BE2C (cell line): ENCODE data around the gene TRERF1.
A peak's percentile ranks its signal among the peaks of the same experiment; 100 is the strongest.

Experiments
- DNase-seq: peaks from one replicate; pipeline ENCODE4 v3.0.0-alpha.2; 2020
- H3K27me3 ChIP-seq: fragments of 250-450 bp; sonication (Bioruptor Pico); 2 replicates; pipeline ENCODE4 v1.5.1; 2020; ENCODE audit warnings: mild to moderate bottlenecking
- H3K36me3 ChIP-seq: fragments of 250-450 bp; sonication (Bioruptor Pico); 2 replicates; pipeline ENCODE4 v1.5.1; 2020; ENCODE audit warnings: mild to moderate bottlenecking
- H3K4me1 ChIP-seq: fragments of 250-450 bp; sonication (Bioruptor Pico); 2 replicates; pipeline ENCODE4 v1.5.1; 2020
- H3K4me3 ChIP-seq: 2 replicates; pipeline ENCODE4 v1.5.1; 2011; ENCODE audit warnings: low read depth, low read length
- H3K9me3 ChIP-seq: fragments of 250-450 bp; sonication (Bioruptor Pico); 2 replicates; pipeline ENCODE4 v1.5.1; 2020
- TF ChIP-seq, protein P1 (sequence below): IDR thresholded peaks from 2 replicates; pipeline ENCODE4 v1.5.1; 2012; ENCODE audit warnings: mild to moderate bottlenecking, low read depth, low read length

TRERF1 gene

DNA sequence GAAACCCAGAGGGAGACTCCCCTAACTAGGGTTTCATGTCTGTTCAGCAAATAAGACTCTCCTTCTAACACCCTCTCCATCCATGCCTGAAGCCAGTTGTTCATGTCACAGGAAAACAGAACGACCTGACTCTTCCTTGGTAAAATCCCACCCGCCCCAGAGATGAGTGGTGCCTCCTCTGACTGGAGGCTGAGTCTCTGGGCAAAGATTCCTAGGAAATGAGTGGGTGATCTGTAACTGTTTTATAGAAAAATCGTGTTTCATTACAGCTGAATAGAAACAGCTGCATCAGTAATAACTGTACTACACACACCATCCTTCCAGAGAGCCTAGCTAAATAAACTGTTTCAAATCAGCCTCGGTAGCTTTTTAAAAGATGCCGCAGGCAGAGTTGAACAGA, 196.7 kb downstream of the TRERF1 start:
- no peak for DNase-seq
- Histone ChIP-seq H3K36me3 (peaks cover 11% of the 10 kb centered on the region), H3K27me3 (no peaks in the 10 kb centered on the region), H3K9me3 (no peaks in the 10 kb centered on the region), H3K4me3 (no peak overlapping the region), H3K4me1 (peaks cover 23% of the 10 kb centered on the region)
- TF ChIP-seq, protein P1, sequence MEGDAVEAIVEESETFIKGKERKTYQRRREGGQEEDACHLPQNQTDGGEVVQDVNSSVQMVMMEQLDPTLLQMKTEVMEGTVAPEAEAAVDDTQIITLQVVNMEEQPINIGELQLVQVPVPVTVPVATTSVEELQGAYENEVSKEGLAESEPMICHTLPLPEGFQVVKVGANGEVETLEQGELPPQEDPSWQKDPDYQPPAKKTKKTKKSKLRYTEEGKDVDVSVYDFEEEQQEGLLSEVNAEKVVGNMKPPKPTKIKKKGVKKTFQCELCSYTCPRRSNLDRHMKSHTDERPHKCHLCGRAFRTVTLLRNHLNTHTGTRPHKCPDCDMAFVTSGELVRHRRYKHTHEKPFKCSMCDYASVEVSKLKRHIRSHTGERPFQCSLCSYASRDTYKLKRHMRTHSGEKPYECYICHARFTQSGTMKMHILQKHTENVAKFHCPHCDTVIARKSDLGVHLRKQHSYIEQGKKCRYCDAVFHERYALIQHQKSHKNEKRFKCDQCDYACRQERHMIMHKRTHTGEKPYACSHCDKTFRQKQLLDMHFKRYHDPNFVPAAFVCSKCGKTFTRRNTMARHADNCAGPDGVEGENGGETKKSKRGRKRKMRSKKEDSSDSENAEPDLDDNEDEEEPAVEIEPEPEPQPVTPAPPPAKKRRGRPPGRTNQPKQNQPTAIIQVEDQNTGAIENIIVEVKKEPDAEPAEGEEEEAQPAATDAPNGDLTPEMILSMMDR: no peak

DNA sequence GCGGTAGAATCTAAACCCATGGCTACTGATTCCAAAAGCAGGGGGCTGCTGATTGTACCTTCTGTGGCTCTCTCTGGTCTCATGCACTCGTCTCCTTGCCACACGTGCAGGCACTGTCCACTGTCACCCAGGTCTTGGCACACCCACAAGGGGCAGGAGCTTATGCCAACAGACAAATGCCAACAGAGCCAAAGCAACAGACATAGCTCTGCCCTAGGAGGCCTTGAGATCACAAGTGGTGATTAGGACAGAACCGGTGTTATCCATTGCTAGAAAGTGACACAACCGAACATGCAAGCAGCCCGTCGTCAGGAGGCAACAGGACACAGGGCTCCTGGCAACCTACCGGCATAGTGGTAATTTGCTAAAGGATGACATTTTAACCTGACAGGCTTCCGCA, 197.2 kb downstream of the TRERF1 start:
- peaks cover 11% of the 10 kb centered on the region for H3K36me3 ChIP-seq
- no peak overlapping the region for H3K4me3 ChIP-seq

DNA sequence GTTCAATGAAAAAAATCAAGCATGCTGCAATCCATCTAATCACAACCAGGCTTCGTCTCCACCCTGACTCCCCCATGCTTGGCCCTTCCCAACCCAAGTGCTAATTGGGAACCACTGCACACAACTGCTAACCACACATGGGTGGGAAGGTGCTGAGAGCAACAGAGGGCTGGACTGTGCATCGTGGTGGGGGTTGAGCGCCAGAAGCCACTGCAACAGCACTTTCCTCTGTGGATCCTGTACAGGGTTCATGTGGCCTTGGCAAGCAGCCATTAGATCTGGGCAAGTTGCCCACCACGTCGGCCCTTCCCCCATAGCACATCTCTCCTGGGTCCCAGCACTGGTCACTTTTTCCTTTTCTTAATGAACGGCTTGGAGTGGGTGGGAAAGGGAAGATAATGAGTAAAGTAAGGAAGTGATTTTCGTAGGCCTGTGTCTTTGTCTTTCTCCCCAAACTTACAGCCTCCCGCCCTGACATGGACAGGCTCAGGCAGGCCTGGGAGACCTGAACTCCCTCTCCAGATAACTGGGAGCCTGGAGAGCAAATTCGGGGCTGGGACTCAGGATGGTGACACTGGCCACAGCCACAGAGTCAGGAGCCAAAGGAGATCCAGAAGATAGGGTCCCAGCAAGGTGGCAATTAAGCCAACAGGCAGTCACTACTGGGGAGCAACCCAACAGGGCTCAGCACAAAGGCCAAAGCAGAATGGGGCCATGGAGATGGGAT, 199.7 kb downstream of the TRERF1 start:
- Histone ChIP-seq H3K9me3 (no peaks in the 10 kb centered on the region), H3K27me3 (no peaks in the 10 kb centered on the region), H3K4me1 (peaks cover 22% of the 10 kb centered on the region), H3K36me3 (peaks cover 7% of the 10 kb centered on the region), H3K4me3 (no peak overlapping the region)
- TF ChIP-seq, protein P1: no peak
- DNase-seq: peak; percentile 83

More for the DNA sequence above, 197.2 kb downstream of the TRERF1 start:
- H3K27me3 ChIP-seq: no peaks in the 10 kb centered on the region
- TF ChIP-seq, protein P1: no peak
- H3K4me1 ChIP-seq: peaks cover 22% of the 10 kb centered on the region
- DNase-seq: no peak
- no peaks in the 10 kb centered on the region for H3K9me3 ChIP-seq

DNA sequence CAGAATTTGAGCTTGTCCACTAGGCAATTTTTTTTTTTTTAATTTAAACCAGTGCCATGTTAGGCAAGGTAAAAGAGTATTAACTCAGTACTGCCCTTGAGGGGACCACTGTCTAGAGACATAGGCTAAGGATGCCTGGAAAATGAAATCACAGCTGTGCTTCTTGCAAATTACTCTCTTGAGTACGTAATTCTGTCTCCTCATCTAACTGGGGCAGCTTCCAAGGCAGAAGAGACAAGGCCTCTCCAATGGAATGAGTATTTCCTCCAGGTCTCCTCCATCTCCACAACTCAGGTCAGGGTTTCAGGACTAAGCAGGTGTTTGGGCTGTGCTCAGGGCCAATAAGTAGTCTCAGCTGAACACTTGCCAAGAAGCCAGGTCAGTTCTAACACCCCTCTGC, 200.2 kb downstream of the TRERF1 start:
- TF ChIP-seq, protein P1: no peak
- no peaks in the 10 kb centered on the region for H3K9me3 ChIP-seq
- no peaks in the 10 kb centered on the region for H3K27me3 ChIP-seq
- no peak for DNase-seq
- peaks cover 7% of the 10 kb centered on the region for H3K36me3 ChIP-seq
- no peak overlapping the region for H3K4me3 ChIP-seq
- peaks cover 22% of the 10 kb centered on the region for H3K4me1 ChIP-seq

DNA sequence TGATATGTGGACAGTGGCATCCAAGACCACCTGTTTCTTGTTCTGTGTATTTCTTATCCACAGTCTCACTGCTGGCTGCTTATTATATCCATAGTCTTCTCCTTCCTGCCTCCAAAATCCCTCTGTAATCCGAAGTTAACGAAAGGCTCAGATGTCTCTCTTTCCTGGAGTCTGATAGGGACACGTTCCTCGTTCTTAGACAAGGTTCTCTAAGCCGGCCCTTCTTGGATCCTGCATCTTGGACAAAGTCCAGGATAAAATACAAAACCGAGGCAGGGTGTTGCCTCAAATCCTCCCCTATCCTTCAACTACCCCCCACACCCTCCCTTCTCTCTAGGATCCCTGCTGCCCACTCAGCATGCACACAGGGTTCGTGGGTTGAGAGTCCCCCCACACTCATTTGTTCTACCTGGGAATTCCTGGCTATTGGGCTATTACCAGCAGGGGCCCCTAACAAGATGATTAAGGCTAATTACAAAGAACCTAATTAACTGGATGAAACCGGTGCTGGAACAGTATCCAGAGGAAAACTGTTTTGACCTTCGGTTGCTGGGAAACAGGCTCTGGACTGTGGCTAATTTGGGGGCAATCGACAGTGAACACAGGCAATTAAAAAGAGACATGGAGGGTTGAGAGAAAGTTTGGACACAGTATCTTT, 201.3 kb downstream of the TRERF1 start:
- no peak overlapping the region for H3K4me3 ChIP-seq
- H3K9me3 ChIP-seq: no peaks in the 10 kb centered on the region
- DNase-seq: no peak
- TF ChIP-seq, protein P1: no peak
- H3K27me3 ChIP-seq: no peaks in the 10 kb centered on the region
- H3K4me1 ChIP-seq: peaks cover 22% of the 10 kb centered on the region
- peaks cover 7% of the 10 kb centered on the region for H3K36me3 ChIP-seq

DNA sequence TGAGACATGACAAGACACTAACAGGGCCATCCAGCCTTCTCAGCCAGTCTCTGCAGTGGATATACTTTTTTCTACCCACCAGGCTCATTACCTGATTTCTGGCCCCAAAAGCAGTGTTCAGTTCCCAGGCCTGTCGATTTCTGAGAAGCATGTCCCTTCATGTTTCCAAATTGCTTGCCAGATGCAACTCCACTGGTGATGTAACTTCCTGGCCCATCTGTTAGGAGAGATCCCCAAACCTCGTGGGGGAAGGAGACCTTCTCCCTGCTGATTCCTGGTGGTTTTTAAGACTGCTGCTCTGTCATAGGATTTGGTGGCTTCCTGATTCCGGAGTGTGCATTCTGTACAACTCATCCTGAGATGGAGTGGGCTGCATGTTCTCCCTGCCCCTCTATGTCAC, 202.4 kb downstream of the TRERF1 start:
- Histone ChIP-seq H3K27me3 (no peaks in the 10 kb centered on the region), H3K36me3 (peaks cover 2% of the 10 kb centered on the region), H3K4me1 (peaks cover 22% of the 10 kb centered on the region), H3K9me3 (no peaks in the 10 kb centered on the region), H3K4me3 (no peak overlapping the region)
- DNase-seq: no peak
- TF ChIP-seq, protein P1: no peak
